ENCODE data around the gene ULK1.

ULK1 gene

DNA sequence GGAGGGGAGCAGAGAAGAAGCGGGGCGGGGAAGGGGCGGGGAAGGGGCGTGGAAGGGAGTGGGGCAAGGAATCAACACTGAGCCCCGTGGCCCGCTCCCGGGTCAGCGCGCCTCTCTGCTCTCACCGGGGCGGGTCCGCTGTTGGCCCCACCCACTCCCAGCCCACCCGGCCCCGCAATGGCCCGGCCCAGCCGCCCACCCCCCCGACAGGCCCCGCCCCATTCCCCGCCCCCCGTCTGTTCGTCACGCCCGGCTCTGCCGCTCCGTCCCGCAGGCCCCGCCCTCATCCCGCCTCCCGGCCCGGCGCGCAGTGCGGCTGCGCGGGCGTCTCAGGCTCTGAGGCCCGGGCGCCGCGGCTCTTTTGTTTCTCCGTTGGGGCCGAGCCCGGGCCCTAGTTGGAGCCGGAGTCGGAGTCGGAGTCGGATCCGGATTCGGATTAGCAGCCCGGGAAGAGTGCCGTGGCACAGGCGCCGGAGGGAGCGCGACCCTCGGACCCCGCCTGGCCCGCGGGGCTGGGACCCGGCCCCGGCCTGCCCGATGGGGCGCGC is at the start of gene ULK1:
Gene ULK1 (plus strand): TSS at position 310 of the 548 bp plus-strand sequence. CDS start 380 bp downstream, outside the sequence.
- peak; percentile 94 for DNase-seq

DNA sequence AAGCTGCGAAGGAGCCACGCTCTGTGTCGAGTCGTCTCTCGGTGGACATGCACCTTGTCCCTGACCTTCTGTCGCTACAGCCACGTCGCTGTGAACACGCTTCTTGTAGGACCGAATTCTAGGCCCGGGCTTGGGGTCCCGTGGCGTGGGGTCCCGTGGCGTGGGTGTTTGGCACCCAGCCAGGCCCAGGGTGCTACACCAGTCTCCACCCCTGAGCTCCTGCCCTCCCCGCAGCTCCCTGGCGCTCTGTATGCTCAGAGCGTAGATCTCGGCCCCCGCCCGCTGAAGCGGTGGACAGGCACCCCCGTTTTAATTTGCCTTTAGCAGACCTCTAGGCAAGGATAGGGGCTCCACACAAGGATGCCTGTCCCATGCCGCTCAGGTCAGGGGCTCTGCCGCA is 49.8 kb upstream of the ULK1 start:
- DNase-seq, result no peak

DNA sequence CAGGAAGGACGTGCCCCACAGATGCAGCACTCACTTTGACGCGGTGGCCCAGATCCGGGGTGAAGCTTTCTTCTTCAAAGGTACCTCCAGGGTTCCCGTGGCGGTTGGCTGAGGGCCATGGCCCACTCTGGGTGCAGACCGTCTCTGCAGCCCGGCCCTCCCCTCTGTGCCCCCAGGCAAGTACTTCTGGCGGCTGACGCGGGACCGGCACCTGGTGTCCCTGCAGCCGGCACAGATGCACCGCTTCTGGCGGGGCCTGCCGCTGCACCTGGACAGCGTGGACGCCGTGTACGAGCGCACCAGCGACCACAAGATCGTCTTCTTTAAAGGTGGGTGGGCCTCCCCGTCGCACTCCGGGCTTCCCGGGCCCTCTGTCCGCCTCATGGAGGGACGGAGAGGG is 49.3 kb upstream of the ULK1 start:
- no peak for DNase-seq

DNA sequence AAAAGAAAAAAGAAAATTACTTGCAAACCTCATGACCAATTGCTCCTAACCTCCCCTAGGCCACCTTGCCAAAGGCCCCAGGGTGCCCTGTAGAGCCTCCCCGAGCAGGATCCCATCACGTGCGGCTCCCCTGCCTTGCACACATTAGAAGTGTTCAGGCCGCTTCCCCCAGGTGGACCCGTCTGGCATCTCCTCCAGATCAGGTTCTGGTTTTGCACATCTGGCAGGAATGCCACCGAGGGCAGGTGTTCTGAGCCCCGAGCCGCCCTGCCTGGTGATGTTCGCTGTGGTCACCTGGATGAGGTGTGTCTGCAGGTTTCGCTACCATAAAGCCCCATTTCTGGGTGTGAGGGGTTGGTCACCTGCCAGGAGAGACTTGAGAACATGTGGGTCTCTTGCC is 47.0 kb upstream of the ULK1 start:
- no peak for DNase-seq

DNA sequence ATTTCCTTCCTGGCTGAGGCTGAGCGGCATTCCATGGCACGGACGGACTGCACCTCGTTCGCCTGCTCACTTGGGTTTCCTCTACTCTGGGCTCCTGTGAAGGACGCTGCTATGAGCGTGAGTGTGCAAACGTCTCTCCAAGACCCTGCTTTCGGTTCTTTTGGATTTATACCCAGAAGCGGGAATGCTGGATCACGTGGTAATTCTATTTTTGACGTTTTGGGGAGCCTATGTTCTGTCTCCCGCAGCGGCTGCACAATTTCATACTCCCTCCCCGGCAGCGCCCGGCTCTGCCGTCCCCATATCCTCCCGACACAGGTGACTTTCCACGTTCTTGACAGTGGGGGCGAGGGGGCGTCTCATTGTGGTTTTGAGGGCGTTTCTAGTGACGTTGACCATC is 45.7 kb upstream of the ULK1 start:
- DNase-seq, result no peak

DNA sequence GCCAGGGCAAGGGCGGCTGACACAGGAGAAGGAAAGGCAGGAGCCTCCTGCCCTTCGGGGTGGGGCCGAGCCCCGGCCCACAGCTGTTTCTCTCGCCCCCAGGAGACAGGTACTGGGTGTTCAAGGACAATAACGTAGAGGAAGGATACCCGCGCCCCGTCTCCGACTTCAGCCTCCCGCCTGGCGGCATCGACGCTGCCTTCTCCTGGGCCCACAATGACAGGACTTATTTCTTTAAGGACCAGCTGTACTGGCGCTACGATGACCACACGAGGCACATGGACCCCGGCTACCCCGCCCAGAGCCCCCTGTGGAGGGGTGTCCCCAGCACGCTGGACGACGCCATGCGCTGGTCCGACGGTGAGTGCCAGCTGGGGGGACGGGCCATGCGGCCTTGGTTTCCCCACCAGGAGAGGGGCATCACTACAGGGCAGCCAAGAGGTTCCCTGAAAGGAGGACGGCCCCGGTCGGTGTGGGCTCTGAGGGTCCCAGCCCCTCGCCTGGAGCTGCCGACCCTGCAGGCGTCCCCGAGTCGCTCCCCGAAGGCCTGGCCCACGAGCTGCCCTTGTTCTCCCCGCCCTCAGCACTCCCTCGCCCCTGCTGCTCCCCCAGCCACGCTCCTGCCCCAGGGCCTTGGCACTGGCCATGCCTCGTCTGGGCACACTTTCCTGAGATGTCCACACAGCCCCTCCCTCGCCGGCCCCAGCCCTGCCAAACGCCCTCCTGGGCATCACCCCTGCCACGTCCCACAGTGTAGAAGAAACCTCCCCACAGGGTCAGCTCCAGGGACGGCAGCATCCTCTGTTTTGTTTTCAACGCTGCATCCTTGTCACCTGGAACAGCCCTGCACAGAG is 44.5 kb upstream of the ULK1 start:
- DNase-seq, result no peak

DNA sequence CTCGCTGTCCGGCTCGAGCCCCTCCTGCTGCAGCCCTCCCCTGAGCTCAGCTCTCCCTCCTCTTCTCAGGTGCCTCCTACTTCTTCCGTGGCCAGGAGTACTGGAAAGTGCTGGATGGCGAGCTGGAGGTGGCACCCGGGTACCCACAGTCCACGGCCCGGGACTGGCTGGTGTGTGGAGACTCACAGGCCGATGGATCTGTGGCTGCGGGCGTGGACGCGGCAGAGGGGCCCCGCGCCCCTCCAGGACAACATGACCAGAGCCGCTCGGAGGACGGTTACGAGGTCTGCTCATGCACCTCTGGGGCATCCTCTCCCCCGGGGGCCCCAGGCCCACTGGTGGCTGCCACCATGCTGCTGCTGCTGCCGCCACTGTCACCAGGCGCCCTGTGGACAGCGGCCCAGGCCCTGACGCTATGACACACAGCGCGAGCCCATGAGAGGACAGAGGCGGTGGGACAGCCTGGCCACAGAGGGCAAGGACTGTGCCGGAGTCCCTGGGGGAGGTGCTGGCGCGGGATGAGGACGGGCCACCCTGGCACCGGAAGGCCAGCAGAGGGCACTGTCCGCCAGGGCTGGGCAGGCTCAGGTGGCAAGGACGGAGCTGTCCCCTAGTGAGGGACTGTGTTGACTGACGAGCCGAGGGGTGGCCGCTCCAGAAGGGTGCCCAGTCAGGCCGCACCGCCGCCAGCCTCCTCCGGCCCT is 43.4 kb upstream of the ULK1 start:
- peak; percentile 23 for DNase-seq

DNA sequence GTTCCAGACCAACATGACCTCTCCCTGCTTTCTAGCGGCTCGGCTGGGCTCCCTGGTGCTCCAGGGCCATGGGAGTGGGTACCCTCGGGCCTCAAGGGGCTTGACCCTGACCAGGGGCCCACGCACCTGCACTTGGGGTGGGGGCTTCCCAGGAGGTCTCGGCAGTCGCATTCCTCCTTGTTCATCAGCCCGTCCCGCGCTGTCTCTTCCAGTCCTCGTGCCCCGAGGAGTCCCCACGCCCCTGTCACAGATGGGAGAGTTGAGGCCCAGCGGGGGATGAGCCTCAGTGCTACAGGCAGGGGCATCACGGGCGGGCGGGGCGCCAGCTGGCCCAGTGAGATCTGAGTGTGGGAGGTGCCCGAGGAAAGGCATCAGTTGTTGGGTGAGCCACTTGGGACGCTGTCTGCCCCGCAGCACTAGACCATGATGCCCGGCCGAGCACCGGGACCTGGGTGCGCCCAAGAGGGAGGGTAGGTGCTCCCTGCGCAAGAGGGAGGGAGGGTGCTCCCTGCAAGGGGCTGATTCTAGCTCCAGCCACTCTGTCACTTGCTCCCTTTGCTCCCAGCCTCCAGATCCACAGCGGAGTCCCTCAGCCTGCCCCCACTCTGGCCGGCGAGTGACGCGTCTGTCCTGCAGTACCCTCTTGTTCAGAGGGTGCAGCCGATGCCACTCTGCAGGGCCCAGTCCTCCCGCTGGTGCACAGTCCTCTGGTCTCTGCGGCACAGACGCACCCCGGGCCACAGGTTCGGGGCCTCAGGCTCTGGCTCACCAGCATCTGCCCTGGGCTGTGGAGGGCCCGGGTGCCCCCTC is 42.5 kb upstream of the ULK1 start:
- no peak for DNase-seq

DNA sequence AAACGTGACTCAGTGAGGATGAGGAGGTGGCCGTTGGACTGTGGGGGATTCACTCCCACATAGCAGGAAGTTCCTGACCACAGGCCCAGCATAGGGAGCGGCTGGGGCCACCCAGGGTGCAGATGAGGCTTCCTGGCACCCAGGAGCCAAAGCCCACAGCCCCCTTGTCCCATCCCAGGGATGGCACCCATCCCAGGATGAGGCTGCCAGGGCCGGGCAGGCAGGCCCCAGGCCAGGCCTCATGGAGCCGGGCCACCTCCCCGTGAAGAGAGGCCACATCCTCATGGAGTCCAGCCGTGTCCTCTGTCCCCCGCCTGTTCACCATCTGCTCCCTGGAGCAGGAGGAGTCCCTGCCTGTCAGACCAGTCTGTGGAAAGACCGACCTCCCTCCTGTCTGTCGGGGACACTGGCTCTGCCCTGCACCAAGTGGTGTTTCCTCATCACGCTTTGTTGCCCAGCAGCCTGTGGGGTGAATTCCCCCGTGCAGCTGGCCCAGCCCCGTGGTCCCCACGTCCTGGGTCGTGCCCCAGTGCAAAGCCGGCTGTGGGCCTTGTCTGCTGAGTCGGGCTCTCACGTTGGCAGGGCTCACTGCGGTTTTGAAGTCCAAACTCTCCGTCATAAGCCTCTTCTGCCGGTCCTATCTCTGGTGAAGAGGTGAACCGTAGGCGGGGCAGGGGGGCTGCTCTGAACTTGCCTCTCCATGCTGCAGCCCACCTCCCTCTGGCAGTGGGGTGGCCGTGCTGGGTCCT is 41.7 kb upstream of the ULK1 start:
- no peak for DNase-seq

DNA sequence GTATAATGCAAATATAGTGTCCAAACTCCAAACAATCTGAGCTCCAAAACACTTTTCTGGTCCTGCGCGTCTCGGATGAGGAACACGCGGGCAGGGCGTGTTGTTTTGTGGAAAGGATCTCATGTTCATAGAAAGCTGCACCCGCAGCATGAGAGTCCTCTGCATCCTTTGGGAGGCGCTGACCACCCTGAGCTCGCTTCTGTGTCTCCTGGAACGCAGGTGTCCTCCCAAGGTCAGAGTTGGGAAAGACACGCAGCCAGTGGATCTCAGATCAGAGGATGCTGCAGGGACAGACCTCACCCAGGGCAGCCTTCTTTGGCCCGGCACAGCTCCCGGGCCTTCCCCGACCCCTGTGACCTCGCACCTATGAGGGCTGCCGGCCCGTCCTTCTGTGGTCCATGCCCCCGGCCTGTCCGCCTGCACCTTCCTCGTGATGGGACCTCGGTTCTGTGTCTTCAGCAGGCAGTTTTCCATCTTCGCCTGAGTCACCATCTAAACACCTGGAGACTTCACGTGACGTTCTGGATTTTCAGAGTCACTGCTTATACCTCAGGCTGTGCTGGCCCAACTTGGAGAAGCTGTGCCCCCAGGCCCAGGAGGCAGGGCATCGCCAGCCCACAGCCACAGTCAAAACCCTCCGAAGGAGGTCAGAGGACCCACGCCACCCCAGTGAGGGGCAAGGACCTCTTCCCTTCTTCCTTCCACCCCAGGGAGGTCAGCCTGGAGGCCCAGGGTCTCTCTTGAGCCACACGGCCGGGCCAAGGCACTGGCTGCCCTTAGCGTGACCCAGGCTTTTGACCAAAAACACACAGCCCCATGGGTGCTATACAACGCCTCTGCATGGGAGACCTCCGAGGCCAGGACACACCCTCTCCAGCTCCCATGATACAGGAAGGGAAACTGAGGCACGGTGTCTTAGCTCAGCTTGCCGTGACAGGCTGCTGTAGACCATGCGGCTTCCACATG is 40.3 kb upstream of the ULK1 start:
- no peak for DNase-seq

DNA sequence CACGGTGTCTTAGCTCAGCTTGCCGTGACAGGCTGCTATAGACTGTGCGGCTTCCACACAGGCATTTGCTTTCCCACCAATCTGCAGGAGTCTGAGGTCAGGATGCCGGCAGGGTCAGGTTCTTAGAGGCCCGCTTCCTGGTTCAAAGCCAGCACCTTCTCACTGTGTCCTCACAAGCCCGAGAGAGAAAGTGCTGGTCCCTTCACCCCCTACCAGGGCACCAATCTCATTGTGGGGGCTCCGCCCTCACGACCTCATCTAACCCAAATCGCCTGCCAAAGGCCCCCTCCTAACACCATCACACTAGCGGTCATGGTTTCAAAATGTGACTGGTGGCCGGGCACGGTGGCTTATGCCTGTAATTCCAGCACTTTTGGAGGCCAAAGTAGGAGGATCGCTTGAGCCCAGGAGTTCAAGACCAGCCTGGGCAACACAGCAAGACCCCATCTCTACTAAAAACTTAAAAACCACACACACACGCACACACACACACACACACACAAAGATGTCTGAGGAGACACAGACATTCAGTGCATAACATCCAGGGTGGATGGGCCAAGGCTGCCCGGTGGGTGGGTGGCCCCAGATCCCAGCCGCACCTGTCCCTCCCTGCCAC is 39.5 kb upstream of the ULK1 start:
- no peak for DNase-seq

DNA sequence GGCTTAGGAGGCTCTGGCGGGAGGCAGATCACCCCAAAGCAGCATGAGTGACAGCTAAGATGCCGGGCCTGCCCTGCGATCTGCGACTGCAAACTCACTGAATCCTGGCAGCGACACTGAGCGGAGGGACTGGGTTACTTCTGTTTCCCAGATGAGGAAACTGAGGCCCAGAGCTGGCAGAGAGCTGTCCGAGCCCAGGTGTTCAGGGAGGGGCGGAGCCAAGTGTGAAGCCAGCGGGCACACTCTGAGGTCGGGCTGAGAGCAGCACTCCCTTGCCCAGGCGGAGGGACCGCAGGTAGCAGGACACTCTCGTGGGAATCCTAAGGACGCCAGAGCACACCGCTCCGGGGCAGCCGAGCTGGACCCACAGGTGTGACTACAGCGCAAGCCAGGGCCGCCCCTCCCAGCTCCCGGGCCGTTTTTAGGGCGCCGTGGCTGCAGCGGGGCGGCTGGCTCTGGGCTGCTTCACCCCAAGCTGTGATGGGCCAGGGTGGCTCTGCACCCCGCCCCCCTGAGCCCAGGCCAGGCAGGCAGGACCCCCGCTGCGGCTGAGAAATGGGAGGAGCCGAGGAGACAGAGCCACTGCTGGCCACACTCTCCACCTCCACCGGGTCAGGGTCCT is 38.8 kb upstream of the ULK1 start:
- no peak for DNase-seq

DNA sequence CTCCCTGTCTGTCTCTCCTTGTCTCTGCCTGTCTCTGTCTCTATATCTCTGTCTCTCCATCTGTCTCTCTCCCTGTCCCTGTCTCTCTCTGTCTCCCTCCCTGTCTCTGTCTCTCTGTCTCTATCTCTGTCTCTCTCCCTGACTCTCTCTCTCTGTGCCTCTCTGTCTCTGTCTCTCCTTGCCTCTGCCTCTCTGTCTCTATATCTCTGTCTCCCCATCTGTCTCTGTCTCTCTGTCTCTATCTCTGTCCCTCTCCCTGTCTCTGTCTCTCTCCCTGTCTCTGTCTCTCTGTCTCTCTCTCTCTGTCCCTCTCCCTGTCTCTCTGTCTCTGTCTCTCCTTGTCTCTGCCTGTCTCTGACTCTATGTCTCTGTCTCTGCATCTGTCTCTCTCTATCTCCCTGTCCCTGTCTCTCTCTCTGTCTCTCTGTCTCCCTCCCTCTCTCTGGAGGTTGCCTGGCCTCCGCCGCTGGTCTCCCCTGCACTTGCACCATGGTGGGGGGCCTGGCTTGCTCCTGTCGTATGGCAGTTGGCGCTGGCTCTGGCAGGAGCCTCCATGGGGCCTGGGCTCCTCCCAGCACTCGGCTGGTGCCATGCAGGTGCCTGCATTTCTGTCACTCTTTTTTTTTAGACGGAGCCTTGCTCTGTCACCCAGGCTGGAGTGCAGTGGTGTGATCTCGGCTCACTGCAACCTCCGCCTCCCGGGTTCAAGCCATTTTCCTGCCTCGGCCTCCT is 37.9 kb upstream of the ULK1 start:
- DNase-seq, result no peak

DNA sequence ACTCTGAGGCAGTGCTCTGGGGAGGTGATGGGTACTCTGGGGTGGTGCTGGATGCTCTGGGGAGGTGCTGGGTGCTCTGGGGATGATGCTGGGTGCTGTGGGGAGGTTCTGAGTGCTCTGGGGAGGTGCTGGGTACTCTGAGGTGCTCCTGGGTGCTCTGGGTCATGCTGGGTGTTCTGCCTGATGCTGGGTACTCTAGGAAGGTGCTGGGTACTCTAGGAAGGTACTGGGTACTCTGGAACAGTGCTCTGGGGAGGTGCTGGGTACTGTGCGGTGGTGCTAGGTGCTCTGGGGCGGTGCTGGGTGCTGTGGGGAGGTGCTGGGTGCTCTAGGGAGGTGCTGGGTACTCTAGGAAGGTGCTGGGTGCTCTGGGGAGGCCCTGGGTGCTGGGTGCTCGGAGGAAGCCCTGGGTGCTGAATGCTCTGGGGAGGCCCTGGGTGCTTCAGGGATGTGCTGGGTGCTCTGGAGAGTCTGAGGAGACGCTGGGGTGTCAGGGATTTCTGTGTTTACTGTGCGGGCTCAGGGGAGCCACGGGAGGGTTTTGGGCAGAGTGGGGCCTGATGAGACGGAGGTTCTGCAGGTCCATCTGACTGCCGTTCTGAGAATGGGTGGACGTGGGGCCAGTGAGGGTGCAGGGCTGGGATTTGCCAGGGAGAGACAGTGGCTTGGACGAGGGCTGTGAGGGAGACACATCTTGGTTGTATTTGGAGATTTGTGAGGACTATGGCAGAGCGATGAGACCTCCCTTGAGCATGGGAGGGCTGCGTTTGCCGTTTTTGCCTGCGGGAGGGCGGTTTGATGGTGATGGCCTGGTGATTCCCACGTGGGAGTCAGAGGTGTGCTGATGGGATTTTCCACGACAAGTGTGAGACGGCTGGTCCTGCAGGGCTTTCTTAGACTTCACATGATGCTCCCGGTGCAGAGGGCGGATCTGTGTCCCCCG is 36.2 kb upstream of the ULK1 start:
- DNase-seq, result no peak

DNA sequence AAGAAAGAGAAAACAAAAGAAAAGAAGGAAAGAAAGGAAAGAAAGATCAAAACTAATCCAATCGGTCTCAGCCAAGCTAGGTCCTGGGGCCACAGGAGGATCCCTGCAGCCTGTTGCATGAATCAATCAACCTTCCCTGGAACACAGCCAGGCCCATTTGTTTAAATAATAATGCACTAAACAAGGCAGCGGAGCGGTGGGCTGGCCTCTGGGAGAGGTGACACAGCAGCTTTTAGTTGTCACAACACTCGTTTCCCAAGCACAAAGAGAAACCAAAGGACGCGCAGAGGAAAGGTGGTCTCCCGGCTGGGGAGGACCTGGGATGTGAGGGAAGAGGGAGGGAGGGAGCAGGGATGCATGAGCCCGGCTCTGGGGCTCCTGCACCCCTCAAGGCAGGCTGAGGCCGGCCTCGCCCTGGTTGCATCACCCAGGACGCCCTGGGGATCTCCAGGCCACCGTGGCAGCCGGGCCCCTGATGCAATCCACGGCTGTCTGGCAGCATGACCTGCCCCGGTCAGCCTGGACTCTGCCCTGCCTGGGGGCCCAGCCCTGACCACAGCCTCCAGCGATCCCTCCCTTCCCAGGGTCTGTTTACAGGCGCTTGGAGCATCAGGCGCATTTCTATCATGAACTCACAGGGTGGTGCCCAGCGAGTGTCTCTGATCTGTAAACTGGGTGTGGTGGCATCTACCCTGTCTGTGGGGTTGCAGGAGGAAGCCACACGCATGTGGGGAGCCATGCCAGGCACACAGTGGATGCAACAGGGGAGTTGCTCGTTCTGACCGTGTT is 33.8 kb upstream of the ULK1 start:
- DNase-seq, result no peak

DNA sequence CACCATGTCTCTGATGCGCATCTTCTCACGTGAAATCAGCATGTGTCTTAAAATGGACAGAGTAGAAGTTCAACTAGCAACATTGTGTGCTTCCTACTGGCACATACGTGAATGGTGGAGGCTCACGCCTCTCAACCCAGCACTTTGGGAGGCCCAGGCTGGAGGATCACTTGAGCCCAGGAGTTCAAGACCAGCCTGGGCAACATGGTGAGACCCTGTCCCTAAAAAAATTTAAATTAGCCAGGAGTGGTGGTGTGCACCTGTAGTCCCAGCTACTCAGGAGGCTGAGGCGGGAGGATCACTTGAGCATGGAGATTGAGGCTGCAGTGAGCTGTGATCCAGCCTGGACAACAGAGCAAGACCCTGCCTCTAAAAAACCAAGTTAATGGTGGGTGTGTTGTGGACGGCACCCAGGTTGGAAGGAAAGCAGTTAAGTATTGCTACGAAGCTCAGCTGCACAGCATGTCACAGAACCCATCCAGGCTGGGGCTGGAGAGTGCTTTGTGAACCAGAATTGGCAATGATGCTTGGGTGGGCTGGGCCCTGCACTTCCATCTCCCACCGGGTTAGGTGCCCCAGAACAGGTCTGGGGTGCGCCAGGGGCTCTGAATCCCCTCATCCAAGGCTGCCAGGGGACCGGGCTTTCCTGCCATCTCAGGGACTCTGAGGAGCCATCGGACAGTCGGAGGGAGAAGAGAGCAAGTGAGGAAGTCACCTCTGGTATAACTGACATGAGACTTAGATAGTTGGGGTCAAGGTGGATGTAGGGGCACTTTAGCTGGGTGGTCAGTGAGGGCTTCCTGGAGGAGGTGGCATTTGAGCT is 33.0 kb upstream of the ULK1 start:
- DNase-seq, result no peak

DNA sequence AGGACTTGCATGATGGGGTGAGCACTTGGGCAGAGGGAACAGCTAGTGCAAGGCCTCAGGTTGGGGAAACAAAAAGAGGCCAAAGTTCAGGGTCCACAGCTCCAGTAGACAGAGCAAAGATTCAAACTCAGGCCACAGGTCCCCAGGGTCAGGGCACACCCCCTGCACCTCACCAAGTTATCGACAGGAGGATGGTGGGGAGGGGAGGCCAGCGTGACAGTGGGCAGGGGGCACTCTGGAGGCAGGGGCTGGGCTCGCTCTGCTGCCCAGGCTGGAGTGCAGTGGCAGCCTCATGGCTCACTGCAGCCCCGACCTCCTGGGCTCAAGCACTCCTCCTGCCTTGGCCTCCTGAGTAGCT is 32.4 kb upstream of the ULK1 start:
- no peak for DNase-seq
